GM12872 (cell line): Measurements from ENCODE around the gene PCSK4.

Experiments used
- CTCF ChIP-seq: IDR thresholded peaks from 3 replicates; pipeline ENCODE4 v1.5.1; 2011; ENCODE audit warnings: low read depth, mild to moderate bottlenecking, low read length, moderate library complexity; ENCODE audit not compliant: insufficient read depth

PCSK4 gene

GRCh38 chr19:1505012-1505411 is 14.9 kb upstream of the PCSK4 start:
- TF ChIP-seq CTCF, result no peak

GRCh38 chr19:1503925-1504773 is 14.0 kb upstream of the PCSK4 start:
- no peak for TF ChIP-seq CTCF

GRCh38 chr19:1503089-1503924 is 13.2 kb upstream of the PCSK4 start:
- peak; percentile 82 for TF ChIP-seq CTCF

GRCh38 chr19:1502433-1503088 is 12.4 kb upstream of the PCSK4 start:
- TF ChIP-seq CTCF, result no peak

- no peak for TF ChIP-seq CTCF
Measured at GRCh38 chr19:1501200-1501595, 11.0 kb upstream of the PCSK4 start.

GRCh38 chr19:1497578-1498235 is 7.6 kb upstream of the PCSK4 start:
- no peak for TF ChIP-seq CTCF
